ENCODE results near the gene HIVEP2.

The HIVEP2 gene

GRCh38 chr6:142714951-142715785 lies 229.8 kb downstream of the HIVEP2 start:
- no peak for DNase-seq (ENCODE audit: extremely low read depth in 1 of 2, low read depth in 1 of 2)

- DNase-seq (ENCODE audit: extremely low read depth in 1 of 2, low read depth in 1 of 2) = no peak
Observed at GRCh38 chr6:142713959-142714358, 231.0 kb downstream of the HIVEP2 start.

GRCh38 chr6:142712231-142712630 lies 232.7 kb downstream of the HIVEP2 start:
- DNase-seq (ENCODE audit: extremely low read depth in 1 of 2, low read depth in 1 of 2) = no peak

- no peak for DNase-seq (ENCODE audit: extremely low read depth in 1 of 2, low read depth in 1 of 2)
Observed at GRCh38 chr6:142708651-142709050, 236.3 kb downstream of the HIVEP2 start.

GRCh38 chr6:142707255-142707654 lies 237.7 kb downstream of the HIVEP2 start:
- no peak for DNase-seq (ENCODE audit: extremely low read depth in 1 of 2, low read depth in 1 of 2)

- DNase-seq (ENCODE audit: extremely low read depth in 1 of 2, low read depth in 1 of 2) = no peak
Observed at GRCh38 chr6:142706210-142706609, 238.8 kb downstream of the HIVEP2 start.

- no peak for DNase-seq (ENCODE audit: extremely low read depth in 1 of 2, low read depth in 1 of 2)
Observed at GRCh38 chr6:142705054-142705453, 239.9 kb downstream of the HIVEP2 start.

- no peak for DNase-seq (ENCODE audit: extremely low read depth in 1 of 2, low read depth in 1 of 2)
Observed at GRCh38 chr6:142702501-142703460, 242.2 kb downstream of the HIVEP2 start.
